GM20000 (cell line): ENCODE results near the gene SERPINA12.

Experiments used
- DNase-seq: peaks from one replicate; pipeline ENCODE4 v3.0.0; 2012; ENCODE audit warnings: low spot score
- CTCF ChIP-seq: IDR thresholded peaks from 2 replicates; pipeline ENCODE4 v1.5.1; 2012; ENCODE audit warnings: mild to moderate bottlenecking, control low read depth; ENCODE audit errors: extremely low read depth, missing control alignments

SERPINA12 gene

GRCh38 chr14:94446126-94446525 lies 63.1 kb downstream of the SERPINA12 start:
- TF ChIP-seq CTCF = no peak
- DNase-seq = no peak

- no peak for DNase-seq
Observed at GRCh38 chr14:94445003-94445402, 64.3 kb downstream of the SERPINA12 start.

GRCh38 chr14:94441531-94442205 lies 67.6 kb downstream of the SERPINA12 start:
- no peak for DNase-seq
- TF ChIP-seq CTCF = no peak

More at GRCh38 chr14:94445003-94445402, 64.3 kb downstream of the SERPINA12 start:
- no peak for TF ChIP-seq CTCF

- DNase-seq = no peak
- no peak for TF ChIP-seq CTCF
Observed at GRCh38 chr14:94441130-94441529, 68.1 kb downstream of the SERPINA12 start.

GRCh38 chr14:94439453-94440057 lies 69.7 kb downstream of the SERPINA12 start:
- DNase-seq = no peak
- no peak for TF ChIP-seq CTCF
